Panc1 (cell line): ENCODE data around the gene TRPC4AP. TPM values are rescaled to one million over a fixed set of nuclear protein-coding genes. Genes with fewer than 3 reads are reported as not detected.

Source experiments
- ATAC-seq: fragments of 200-7000 bp; cut with Tn5 transposase; 2 replicates; pipeline ENCODE4 v1.9.1; 2020; ENCODE audit warnings: mild to moderate bottlenecking, moderate library complexity
- BruUV-seq: library from RNA; stranded (reverse); fragments of 400-500 nt; replicated peaks from 2 replicates; lab custom pipeline; 2021; lab: Mats Ljungman, UMichigan
- CTCF ChIA-PET: fragments of 300-600 bp; sonication (Branson Sonifier 250); formaldehyde crosslinking; loops from one replicate; lab custom pipeline; 2022; ENCODE audit warnings: antibody characterized with exemption; lab: Charles Lee
- POLR2A ChIA-PET: fragments of 300-600 bp; sonication (Branson Sonifier 250); formaldehyde crosslinking; loops from one replicate; lab custom pipeline; 2022; ENCODE audit warnings: antibody characterized with exemption; lab: Charles Lee
- DNase-seq: peaks from one replicate; pipeline ENCODE4 v3.0.0-alpha.2; 2010; ENCODE audit warnings: low read depth, low spot score
- H3K27ac ChIP-seq: 2 replicates; pipeline ENCODE4 v1.5.1; 2011; ENCODE audit warnings: mild to moderate bottlenecking, low read length, inconsistent platforms
- H3K27me3 ChIP-seq: fragments of 200-500 bp; sonication (Bioruptor generic); 2 replicates; pipeline ENCODE4 v1.6.0; 2014; ENCODE audit warnings: low read length, inconsistent platforms; ENCODE audit not compliant: control insufficient read depth, insufficient read depth
- H3K36me3 ChIP-seq: fragments of 200-500 bp; sonication (Bioruptor generic); 2 replicates; pipeline ENCODE4 v1.5.1; 2014; ENCODE audit warnings: inconsistent platforms, mild to moderate bottlenecking, low read length, moderate library complexity; ENCODE audit not compliant: control insufficient read depth, insufficient read depth
- H3K4me1 ChIP-seq: 2 replicates; pipeline ENCODE4 v1.5.1; 2011; ENCODE audit warnings: inconsistent platforms, mild to moderate bottlenecking, low read length, moderate library complexity; ENCODE audit not compliant: control insufficient read depth, insufficient read depth
- H3K4me3 ChIP-seq, 2 experiments: 2 replicates each; pipeline ENCODE4 v1.5.1; 2011 to 2012; ENCODE audit warnings: low read depth in 2 of 2, low read length in 2 of 2, mild to moderate bottlenecking in 2 of 2, inconsistent platforms in 1 of 2, moderate library complexity in 1 of 2
- H3K9me3 ChIP-seq: fragments of 200-500 bp; sonication (Bioruptor generic); 2 replicates; pipeline ENCODE4 v1.5.1; 2014; ENCODE audit warnings: low read depth, mild to moderate bottlenecking, inconsistent platforms, low read length, moderate library complexity; ENCODE audit not compliant: control insufficient read depth, insufficient read depth
- POLR2AphosphoS5 ChIP-seq: IDR thresholded peaks from 2 replicates; pipeline ENCODE4 v1.6.1; 2012; ENCODE audit warnings: mild to moderate bottlenecking, low read depth, low read length, moderate library complexity
- SIN3A ChIP-seq: IDR thresholded peaks from 2 replicates; pipeline ENCODE4 v1.6.1; 2012; ENCODE audit warnings: low read depth, mild to moderate bottlenecking, low read length, moderate library complexity, borderline replicate concordance; ENCODE audit not compliant: insufficient read depth
- TCF7L2 ChIP-seq: IDR thresholded peaks from 2 replicates; pipeline ENCODE4 v1.6.1; 2011; ENCODE audit warnings: mild to moderate bottlenecking, low read depth, low read length, inconsistent platforms
- in situ Hi-C: cut with HindIII; loops from 2 replicates; pipeline ENCODE4 v1.10.0; 2016; ENCODE audit warnings: low sequenced_read_pairs, low pct_unique_long_range_greater_than_20kb
- intact Hi-C: fragments of 100-400 bp; cut with micrococcal nuclease; formaldehyde crosslinking; loops from one replicate; pipeline ENCODE4 v1.10.0; 2022; ENCODE audit not compliant: unreplicated experiment
- total RNA-seq: library from RNA; stranded (reverse); gene quantifications from one replicate; pipeline ENCODE4 v1.2.1, GENCODE V29; 2021; ENCODE audit not compliant: unreplicated experiment
- TF ChIP-seq, protein P1 (sequence below): fragments of 450-650 bp; IDR thresholded peaks from 2 replicates; pipeline ENCODE4 v1.5.1; 2017; ENCODE audit warnings: mild to moderate bottlenecking
- TF ChIP-seq, protein P2 (sequence below), 2 experiments: IDR thresholded peaks; 2 replicates each; pipeline ENCODE4 v1.6.1; 2011 to 2012; ENCODE audit warnings: low read depth in 2 of 2, control low read depth in 1 of 2, low read length in 1 of 2, mild to moderate bottlenecking in 1 of 2, moderate library complexity in 1 of 2; ENCODE audit not compliant: insufficient read depth in 1 of 2

TRPC4AP gene
- total RNA-seq, 1 experiment from 2014 or later, result 48.4 TPM

DNA sequence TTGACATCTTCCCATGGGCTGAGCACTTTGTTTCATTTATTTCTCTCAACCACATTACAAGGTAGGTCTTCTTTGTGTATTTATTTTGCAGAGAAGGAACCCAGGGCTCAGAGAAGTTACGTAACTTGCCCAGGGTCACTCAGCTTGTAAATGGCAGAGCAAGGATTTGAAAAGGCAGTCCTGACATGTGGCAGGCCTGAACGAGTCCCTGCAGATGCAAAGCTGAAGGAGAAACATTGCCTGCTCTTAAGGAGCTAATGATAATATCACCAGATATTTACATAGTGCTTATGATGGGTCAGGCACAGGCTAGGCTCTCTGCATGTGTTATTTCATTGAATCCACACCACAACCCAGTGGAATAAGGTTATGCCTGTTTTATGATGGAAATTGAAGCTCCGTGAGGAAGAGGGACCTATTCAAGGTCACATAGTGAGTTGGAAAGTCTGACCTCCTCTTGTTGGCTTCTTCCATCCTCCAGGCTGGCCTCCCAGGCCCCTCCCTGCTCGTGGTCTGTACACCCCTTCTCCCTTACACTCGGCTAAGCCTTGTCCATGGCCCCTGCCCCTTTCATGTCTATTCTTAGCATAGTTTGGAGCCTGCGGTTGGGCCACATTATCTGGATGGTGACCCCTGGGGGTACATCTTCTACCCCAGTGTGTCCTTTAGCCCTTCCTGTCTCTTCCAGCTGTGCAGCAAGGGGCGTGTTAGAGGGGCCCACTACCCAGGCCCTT lies 124.4 kb downstream of the TRPC4AP start:
- intact Hi-C loops, result no loop called here
- no peak for ATAC-seq

DNA sequence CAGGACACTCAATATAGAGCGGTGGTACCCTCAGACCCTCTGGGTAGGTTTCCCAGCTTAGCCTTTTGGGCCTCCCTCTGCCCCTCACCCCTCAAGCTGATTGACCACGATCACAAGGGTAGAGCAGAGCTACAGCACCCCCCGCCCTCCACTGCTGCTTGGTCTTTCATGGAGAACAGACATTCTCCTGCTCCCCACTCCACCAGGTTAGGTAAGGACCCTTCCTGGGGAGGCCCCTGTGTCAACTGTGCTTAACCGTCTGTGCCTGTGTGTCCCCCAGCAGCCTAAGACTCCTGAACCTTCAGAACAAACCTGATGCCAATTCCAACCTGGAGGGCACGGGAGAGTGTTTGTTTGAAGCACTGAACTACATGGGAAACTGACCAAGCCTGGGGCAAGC lies 125.2 kb downstream of the TRPC4AP start:
- Histone ChIP-seq H3K4me3 (no peak overlapping the region), H3K9me3 (no peaks in the 10 kb centered on the region), H3K4me1 (no peaks in the 10 kb centered on the region), H3K36me3 (no peaks in the 10 kb centered on the region), H3K27ac (no peak overlapping the region), H3K27me3 (no peaks in the 10 kb centered on the region)
- in situ Hi-C loops, result no loop called here
- CTCF ChIA-PET, result no interaction called here
- no peak for DNase-seq
- TF ChIP-seq, protein P1, sequence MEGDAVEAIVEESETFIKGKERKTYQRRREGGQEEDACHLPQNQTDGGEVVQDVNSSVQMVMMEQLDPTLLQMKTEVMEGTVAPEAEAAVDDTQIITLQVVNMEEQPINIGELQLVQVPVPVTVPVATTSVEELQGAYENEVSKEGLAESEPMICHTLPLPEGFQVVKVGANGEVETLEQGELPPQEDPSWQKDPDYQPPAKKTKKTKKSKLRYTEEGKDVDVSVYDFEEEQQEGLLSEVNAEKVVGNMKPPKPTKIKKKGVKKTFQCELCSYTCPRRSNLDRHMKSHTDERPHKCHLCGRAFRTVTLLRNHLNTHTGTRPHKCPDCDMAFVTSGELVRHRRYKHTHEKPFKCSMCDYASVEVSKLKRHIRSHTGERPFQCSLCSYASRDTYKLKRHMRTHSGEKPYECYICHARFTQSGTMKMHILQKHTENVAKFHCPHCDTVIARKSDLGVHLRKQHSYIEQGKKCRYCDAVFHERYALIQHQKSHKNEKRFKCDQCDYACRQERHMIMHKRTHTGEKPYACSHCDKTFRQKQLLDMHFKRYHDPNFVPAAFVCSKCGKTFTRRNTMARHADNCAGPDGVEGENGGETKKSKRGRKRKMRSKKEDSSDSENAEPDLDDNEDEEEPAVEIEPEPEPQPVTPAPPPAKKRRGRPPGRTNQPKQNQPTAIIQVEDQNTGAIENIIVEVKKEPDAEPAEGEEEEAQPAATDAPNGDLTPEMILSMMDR, result no peak
- TF ChIP-seq, protein P2, sequence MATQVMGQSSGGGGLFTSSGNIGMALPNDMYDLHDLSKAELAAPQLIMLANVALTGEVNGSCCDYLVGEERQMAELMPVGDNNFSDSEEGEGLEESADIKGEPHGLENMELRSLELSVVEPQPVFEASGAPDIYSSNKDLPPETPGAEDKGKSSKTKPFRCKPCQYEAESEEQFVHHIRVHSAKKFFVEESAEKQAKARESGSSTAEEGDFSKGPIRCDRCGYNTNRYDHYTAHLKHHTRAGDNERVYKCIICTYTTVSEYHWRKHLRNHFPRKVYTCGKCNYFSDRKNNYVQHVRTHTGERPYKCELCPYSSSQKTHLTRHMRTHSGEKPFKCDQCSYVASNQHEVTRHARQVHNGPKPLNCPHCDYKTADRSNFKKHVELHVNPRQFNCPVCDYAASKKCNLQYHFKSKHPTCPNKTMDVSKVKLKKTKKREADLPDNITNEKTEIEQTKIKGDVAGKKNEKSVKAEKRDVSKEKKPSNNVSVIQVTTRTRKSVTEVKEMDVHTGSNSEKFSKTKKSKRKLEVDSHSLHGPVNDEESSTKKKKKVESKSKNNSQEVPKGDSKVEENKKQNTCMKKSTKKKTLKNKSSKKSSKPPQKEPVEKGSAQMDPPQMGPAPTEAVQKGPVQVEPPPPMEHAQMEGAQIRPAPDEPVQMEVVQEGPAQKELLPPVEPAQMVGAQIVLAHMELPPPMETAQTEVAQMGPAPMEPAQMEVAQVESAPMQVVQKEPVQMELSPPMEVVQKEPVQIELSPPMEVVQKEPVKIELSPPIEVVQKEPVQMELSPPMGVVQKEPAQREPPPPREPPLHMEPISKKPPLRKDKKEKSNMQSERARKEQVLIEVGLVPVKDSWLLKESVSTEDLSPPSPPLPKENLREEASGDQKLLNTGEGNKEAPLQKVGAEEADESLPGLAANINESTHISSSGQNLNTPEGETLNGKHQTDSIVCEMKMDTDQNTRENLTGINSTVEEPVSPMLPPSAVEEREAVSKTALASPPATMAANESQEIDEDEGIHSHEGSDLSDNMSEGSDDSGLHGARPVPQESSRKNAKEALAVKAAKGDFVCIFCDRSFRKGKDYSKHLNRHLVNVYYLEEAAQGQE (IDR thresholded peaks at IDR 0.05; ENCODE audit: insufficient read depth in 1 of 2, low read depth in 2 of 2, low read length in 1 of 2), result no peak
- TF ChIP-seq POLR2AphosphoS5 (no peak), SIN3A (no peak), TCF7L2 (no peak)
- no peak for ATAC-seq
- intact Hi-C loops, result no loop called here
- POLR2A ChIA-PET, result no interaction called here
- BruUV-seq, result no TSS peak

More for the DNA sequence above, 124.4 kb downstream of the TRPC4AP start:
- TF ChIP-seq, protein P2 (IDR thresholded peaks at IDR 0.05; ENCODE audit: insufficient read depth in 1 of 2, low read depth in 2 of 2, low read length in 1 of 2), result no peak
- no peak for TF ChIP-seq TCF7L2
- TF ChIP-seq, protein P1, result no peak
- no peak for TF ChIP-seq POLR2AphosphoS5
- TF ChIP-seq SIN3A, result no peak
- POLR2A ChIA-PET, result no interaction called here
- Histone ChIP-seq H3K27ac (no peak overlapping the region), H3K36me3 (no peaks in the 10 kb centered on the region), H3K4me3 (no peak overlapping the region), H3K4me1 (no peaks in the 10 kb centered on the region), H3K9me3 (no peaks in the 10 kb centered on the region), H3K27me3 (no peaks in the 10 kb centered on the region)
- no TSS peak for BruUV-seq
- DNase-seq, result no peak
- CTCF ChIA-PET, result no interaction called here
- in situ Hi-C loops, result no loop called here
